ENCODE data around the gene NELFB.

Gene NELFB

DNA sequence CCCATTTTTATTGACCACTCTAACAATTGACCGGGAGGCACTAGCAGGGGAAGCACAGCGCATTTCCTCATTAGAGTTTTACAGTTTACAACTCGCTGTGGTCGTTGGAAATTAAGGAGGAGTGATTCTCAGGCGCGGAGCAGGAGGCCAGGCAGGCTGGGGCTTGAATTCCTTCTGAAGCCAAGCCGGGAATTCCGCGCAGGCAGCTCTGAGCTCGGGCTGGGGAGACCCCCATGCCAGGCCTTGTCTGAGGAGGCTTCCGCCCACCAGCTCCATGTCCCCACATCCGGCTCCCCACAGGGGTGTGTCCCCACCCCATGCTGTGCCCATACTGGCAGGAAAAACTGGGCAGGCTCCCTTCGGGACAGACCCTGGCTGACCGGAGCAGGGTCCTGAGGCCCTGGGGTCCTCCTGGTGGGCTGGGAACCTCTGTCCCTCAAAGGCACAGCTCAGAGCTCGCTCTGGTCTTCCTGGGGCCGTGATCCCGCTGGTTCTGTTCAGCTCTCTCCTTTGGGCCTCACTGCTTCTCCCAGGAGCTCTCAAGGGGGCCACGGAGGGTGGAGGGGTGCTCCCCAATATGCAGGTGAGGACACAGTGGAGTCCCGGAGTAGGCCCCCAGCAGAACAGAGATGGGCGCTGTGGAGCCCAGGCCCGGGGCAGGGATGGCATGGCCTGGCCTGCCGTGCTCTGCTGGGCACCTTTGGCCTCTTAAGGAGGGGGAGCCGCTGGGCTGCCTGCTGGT, 48.2 kb downstream of the NELFB start:
- no peak for DNase-seq (ENCODE audit: low read depth)

DNA sequence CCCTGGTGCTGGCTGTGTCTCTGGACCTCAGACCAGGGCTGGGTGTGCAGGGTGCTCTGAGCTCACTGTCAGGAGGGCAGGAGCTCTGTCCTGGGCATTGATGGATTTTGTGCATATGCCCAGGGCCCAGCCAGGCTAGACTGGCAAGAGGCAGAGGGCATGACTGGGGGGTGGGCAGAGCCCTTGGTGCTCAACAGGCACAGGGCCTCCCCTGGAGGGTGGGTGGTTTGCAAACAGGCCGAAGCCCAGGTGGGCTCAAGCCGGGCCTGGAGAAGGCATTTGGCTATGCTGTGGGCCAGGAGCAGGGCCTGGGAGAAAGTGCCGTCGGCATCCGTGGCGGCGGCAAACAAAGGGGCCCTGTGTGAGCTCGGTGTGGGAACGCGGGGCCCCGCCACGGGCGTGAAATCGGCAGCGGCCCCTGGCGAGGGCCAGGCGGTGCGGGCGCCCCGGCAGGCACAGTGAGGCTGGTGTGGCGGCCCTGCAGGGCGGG, 48.8 kb downstream of the NELFB start:
- DNase-seq (ENCODE audit: low read depth): no peak

DNA sequence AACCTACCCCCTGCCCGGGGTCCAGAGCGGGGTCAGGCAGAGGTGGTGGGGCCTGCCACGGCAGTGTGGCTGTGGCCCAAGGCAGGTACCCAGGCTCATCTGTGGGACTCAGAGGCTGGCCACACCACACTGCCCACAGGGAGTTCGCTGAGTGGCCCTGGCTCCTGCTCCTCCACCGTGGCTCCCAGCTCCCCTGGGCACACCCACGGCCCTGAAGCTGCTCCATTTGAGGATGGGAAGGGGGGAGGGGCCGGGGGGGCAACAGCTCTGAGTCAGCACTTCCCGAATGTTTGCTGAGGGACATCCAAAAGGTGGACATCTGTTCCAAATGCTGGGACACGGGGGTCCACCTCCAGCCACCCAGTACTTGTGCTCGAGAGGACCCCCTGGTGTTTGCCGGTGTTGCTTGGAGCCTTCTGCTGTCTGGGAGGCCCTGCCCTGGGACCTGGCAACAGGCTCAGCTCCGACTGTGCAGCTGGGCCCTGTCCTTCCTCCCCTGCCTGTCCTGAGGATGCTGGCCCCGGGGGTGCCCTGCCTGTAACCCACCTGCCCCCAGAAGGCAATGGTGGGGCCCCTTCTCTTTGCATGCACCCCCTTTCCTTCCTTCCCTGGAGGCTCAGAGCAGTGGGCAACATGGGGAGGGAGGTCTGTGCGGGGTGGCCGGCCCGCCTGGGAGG, 49.4 kb downstream of the NELFB start:
- no peak for DNase-seq (ENCODE audit: low read depth)

DNA sequence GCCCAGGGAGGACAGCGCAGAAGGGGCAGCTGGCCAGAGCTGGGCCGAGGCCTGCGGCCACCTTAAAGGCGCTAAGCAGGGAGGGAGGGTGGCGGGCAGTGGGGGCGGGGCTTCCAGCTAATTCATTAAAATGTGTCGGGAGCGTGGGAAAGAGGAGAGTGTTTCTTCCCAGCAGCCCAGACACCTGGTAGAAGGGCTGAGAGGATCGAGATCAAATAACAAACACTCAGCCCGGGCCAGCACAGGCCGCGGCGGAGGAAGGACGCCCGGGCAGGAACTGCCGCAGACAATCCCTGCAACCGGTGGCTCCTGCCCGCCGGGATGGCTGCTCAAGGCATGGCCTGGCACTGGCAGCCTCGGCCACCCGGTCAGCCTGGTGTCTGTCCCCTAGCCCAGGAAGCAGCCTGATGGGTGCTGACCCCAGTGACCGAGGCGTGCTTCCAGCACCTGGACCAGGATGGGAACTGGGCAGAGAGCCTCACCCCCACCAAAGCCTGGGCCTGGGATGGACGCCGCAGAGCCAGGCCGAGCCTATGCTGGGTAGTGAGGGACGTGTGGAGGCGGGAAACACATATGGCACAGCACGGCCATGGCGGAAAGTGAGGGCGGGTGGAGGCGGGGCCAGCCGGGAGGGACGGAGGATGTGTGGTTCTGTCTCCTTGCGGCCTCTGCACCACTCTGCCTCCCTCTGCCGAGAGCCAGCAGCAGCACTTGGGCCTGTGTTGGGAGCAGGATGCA, 50.1 kb downstream of the NELFB start:
- DNase-seq (ENCODE audit: low read depth): no peak

DNA sequence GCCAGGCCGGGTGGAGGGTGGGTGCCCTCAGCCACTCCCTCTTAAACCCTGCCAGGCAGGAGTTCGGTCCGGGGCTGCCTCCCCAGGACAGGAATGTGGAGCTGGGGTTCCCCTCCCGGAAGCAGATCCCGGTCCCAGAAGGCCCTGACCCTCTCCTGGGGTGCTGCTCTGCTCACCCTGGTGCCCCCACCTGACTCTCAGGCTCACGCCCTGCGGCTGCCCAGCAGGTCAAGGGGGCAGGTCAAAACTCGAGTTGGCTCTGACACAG, 50.6 kb downstream of the NELFB start:
- DNase-seq (ENCODE audit: low read depth): no peak

DNA sequence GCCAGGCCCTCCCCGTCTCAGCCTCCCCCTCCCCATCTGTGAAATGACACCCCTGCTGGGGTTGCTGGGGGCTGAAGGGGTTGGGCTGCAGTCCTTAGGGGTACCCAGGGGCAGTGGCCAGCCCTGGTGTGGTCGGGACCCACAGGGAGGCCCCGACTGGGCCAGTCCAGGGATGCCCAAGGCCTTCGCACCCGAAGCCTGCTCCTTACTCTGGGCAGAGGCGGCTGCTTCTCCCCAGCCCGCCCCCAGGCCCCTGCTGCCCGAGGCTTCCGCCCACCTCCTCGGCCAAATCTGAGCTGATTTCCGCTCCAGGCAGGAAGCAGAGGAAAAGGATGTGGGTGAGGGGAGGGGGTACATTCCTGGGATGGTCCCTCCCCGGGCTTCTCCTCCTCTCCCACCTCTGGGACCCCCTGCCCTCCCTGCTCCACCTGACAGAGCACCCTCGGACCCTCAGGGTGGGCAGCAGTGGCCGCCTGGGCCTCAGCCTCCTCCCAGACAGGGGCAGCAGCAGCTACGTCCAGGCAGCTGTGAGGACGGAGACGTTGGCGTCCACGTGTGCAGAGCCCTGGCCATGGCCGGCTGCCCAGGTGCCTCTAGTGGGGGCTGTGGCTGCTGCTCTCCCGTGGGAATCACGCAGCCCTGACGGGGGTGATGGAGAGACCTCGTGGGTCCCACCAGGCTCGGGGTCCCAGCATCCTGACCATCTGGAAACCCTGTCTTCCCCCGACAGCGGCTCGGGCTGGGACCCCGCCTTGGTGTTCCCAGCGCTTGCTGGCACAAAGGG, 51.1 kb downstream of the NELFB start:
- no peak for DNase-seq (ENCODE audit: low read depth)

DNA sequence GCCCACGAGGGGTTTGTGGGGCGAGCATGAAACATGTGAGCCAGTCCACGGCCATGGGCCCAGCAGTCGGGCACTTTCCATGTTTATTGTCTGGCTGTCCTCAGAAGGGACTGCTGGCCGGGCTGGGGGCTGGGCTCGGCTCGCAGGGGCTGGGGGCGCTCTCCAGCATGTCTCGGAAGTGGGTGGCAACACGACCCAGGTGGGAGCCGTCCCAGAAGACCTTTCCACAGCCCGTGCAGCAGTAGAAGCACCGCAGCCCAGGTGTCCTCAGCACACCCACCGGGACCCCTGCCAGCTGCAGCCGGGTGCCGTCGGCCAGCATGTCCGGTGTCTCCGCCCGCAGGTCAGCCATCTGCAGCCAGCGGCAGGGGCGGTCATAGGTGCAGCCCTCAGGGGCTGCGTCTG, 51.7 kb downstream of the NELFB start:
- DNase-seq (ENCODE audit: low read depth): no peak

DNA sequence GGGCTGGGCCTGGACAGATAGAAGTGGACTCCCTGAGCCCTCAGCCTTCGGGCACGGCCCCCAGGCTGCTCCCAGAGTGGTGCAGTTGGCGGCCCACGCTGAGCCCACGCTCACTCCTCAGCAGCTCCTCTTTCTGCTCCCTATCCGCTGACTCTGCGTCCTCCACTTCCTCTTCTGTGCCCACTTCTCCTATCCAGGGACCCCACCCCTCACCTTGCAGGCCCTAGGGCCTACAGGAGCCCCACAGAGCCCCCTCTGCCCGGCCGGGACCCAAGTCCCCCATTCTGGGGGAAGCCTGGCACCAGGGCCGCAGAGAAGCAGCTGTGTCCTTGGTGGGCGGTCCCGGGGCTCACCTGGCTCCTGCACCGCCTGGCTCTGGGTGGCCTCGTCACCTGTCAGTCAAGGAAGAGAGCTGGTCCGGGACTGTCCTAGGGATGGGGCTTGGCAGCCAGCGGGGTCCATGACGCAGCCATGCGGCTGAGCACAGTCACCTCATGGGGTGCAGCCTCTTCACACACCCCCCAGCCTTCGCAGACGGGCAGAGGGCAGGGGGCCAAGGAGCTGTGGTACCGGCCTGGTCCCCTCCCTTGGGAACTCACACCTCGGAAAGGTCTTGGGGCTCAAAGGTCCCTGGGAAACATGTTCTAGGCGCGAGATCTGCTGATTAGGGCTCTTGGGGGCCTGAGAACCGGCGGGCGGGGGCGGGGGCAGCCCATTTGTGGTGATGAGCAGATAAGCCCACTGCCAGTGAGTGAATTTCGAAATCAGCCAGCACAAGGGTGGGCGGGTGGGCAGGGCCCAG, 52.3 kb downstream of the NELFB start:
- no peak for DNase-seq (ENCODE audit: low read depth)

DNA sequence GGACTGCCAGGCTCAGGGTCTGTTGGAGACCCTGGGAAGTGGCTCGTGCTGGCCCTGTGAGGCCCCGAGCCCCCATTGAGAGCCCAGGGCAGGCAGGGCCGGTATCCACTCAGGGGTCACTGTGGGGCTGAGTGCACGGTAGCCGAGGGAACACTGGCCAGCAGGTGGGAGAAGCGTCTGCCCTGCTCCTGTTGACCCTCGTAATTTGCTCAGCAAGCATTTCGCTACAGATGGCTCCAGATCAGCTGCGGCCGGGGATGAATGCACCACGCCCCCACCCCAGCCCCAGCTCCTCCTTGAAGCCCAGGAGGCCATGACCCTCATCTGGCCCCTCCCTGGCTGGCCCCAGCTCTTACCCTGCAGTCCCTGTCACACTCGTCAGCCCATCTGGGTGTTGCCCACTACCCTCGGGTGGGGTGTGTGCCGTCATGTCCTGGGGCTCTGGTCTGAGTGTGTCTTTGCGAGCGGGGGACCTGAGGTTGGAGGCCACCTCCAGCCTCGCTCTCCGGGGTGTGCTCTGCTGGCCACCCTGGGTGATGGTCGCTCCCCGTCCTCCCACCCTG, 53.0 kb downstream of the NELFB start:
- DNase-seq (ENCODE audit: low read depth): no peak

DNA sequence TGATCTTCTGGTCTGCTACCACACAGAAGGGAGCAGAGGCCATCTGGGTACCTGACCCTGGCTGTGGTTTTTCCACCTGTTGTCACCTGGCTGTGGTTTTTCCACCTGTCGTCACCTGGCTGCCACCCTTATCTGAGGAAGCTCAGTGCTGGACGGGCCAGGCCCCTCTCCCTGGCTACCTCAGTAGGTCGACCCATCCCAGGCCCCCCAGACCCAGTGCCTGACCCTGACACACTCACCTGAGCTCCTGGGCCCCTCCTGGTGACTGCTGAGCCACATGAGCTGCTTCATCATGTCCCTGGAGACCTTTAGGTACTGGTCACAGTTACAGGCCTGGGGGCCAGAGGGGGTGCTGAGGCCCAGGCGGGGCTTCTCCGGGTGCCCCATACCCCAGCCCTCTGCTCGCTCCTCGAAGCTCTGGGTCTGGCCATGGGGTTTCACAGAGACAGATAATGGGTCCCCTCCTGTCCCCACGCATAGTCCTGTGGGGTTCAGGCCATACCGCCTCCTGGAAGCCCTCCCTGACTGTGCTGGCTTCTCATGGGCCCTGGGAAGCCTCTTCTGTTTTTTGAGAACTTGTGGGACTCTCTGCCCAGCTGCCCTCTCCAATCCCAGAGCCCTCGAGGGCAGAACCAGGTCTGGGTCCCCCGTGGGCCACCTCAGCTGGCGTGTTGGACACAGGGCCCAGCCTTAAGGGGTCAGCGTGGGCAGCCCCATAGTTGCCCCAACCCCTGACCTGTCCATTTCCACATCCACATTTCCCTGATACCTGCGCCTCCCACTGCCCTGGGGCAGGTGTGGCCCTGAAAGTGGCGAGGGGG, 54.5 kb downstream of the NELFB start:
- no peak for DNase-seq (ENCODE audit: low read depth)

DNA sequence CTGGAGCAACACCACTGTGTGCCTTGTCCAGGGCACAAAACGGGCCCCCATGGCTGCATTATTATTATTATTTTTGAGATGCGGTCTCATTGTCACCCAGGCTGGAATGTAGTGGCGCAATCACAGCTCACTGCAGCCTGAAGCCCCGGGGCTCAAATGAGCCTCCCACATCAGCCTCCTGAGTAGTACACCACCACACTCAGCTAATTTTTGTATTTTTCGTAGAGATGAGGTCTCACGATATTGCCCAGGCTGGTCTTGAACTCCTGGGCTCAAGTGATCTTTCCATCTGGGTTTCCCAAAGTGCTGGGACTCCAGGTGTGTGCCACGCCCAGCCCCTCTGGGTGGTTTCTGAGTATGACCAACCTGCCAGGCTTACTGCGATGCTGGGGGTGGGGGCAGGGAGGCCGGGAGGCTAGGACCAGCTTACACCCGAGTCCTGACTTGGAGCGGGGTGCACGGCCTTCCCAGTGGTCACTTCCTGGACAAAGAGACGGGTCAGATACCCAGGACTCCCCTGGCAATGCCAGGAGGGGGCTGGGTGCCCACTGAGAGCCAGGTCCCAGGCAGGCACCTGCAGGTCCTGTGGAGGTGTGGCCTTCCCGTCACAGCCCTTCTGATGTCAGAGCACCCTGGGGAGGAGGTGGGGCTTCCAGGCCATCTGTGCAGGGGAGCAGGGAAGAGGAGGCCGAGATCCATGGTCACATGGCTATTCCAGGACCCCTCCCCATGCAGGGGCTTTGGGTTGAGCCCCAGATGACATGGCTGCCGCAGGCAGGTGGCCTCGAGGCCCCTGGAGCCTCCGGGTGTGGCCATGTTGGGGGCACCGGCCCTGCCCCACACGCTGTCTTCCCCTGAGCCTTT, 55.3 kb downstream of the NELFB start:
- DNase-seq (ENCODE audit: low read depth): no peak

DNA sequence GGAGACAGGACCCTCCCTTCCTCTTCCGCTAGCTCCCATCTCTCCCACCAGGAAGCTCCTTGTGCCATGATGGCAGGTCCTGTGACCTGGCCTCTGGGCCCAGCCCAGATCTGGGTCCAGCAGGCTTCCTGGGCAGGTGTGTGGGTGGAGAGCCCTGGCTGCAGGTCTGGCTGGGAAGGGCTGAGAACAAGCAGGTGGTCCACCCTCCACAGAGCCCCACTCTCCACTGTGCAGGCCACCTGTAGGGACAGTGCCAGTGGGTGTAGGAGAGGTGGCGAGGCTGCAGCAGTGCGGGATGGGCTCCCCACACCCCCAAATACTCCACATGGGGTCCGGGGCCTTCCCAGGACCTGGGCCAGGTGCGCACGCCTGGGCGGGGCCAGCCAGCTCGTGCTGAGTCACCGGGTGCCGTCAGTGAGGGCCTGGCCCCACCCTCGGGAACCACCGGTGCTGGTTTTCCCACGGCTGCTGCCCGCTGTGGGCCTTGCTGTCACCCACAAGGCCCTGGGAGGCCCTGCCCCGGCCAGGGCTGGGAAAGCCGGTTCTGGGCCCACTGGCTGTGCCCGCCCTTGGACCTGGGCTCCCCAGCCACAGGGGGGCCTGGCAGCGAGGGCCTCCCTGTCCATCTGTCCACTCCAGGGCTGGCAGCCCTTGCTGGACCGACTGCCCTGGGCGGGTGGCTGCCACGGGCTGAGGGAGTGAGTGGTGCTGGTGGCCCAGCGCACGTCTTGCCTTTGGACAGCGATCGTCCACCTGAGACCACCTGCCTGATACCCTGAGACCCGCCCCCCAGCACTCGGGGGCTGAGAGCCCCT, 56.3 kb downstream of the NELFB start:
- DNase-seq (ENCODE audit: low read depth): no peak

DNA sequence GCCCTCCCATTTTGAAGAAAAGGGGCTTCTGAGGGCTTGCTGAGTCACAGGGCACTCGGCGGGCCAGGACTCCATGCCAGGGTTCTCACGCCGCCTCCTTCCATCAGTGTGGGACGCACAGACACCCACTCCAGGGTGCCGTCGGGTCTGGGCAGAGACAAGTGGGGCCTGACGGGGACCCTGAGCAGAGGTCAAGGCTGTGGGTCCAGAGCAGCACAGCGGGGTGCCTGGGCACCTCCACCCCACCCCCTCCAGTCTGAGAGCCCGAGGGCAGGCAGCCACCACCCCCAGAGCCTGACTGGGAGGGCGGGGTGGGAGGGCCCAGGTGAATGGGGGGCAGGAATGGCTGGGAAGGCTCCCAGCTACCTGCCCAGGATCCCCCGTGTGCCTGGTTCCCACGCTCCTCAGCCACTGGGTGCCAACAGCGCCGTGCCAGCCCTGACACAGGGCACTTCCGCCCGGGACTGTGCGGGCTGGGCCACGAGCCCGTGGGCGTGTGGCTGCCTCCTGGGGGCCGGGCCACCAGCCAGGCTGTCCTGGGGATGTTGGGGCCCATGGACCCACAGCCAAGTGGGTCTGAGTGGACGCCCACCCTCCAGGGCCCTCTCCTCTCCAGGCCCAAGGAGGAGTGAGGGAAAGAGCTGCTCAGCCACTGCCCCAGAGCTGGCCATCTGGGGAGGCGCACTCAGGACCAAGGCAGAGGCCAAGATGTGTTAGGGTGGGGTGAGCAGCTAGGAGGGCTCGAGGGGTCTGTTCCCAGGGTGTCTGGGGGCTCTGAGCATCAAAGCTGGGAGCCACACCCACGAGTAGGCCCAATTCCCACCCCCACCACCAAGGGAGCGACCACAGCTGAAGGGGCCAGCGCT, 57.1 kb downstream of the NELFB start:
- no peak for DNase-seq (ENCODE audit: low read depth)

DNA sequence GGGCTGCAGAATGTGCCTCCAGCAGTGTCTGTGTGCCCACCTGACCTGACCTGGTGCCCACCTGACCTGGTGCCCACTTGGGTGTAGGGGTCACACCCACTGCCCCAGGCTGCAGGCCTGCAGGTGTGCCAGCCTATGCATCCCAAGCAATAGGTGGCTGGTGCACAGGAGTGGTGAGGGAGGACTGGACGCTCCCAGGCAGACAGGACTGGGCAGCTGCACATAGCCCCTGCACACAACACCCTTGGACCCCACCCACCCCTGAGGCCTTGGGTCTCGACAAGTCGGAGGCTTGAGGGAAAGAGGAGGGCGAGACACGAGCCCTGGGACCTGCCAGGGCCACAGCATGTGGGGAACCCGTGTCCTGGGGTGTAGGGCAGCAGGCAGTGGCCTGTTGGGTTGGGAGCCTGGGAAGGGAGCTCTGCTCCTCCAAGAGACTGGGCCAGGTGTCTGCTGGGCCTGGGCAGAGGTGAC, 57.8 kb downstream of the NELFB start:
- DNase-seq (ENCODE audit: low read depth): no peak

DNA sequence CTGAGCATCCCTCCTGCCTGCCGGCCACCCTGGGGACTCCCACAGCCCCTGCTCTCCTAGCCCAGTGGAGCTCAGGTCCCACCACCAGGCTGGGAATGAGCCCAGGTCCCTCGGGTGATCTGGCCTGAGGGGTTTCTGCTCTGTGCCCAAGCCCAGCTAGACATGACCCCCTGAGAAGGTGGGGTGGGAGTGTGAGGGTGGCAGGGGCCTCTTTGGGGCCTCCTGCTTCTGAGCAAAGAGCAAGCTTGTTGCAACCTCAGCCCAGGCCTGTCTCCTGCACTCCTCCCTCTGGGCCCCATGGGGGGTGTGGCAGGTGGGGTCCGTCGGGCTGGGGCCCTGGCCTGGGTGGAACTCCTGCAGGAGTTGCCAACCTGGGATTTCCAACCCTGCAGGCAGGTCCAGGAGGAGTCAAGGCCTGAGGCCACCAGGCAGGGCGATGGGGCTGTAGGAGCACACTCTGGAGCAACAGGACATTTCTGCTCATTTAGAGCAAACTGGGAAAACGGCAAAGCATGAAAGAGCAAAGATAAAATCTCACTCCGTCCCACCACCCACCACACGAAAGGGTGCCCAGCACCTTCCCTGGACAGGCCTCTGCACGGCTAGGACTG, 58.3 kb downstream of the NELFB start:
- DNase-seq (ENCODE audit: low read depth): no peak

DNA sequence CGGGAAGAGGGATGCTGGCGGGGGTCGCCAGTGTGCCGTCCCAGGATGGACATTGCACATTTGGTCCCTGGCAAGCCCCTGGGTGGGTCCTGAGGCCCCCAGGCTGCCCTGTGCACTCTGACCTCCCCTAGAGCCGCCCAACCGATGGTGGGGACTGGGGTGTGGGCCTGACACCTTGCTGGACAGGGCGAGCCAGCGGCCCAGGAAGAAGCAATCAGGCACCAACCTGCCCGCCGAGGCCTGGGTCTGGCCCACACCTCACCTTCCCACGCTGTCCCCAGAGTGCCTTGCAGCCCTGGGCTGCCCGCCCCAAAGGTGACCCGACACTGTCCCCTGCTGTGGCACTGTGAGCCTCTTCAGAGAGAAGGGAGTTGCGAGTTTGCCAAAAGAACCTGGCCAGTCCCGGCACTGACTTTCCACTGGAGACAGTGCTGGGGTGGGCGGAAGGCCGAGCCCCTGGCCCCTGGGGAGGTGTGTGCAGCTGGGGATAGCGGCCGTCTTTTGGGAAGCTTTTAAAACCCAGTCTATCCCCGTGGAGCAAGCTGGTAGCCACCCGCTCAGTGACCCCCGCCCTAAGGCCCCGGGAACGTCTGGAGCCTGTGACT, 58.9 kb downstream of the NELFB start:
- DNase-seq (ENCODE audit: low read depth): no peak

Data from stromal cell of bone marrow (primary cell).